NCI-H446 treated with DMSO at 0.1 percent for 48 hours (cell line): ENCODE results near the gene HYI.

ENCODE experiments used
- DNase-seq: peaks from one replicate; lab custom pipeline; 2025; lab: John Stamatoyannopoulos, UW

The HYI gene

GRCh38 chr1:43444151-43444828 is 9.4 kb downstream of the HYI start:
- DNase-seq = no peak

GRCh38 chr1:43443197-43443946 is 10.4 kb downstream of the HYI start:
- DNase-seq = no peak

GRCh38 chr1:43442756-43443155 is 11.0 kb downstream of the HYI start:
- no peak for DNase-seq

- DNase-seq = no peak
Measured at GRCh38 chr1:43441894-43442637, 11.7 kb downstream of the HYI start.

- no peak for DNase-seq
Measured at GRCh38 chr1:43441166-43441893, 12.4 kb downstream of the HYI start.

- DNase-seq = no peak
Measured at GRCh38 chr1:43440358-43440757, 13.4 kb downstream of the HYI start.

- DNase-seq = no peak
Measured at GRCh38 chr1:43439781-43440180, 13.9 kb downstream of the HYI start.

- no peak for DNase-seq
Measured at GRCh38 chr1:43438953-43439581, 14.7 kb downstream of the HYI start.

GRCh38 chr1:43438576-43438952 is 15.2 kb downstream of the HYI start:
- DNase-seq = no peak

GRCh38 chr1:43438006-43438405 is 15.7 kb downstream of the HYI start:
- DNase-seq = no peak

GRCh38 chr1:43437031-43437973 is 16.4 kb downstream of the HYI start:
- no peak for DNase-seq

GRCh38 chr1:43436371-43436770 is 17.4 kb downstream of the HYI start:
- DNase-seq = no peak

- no peak for DNase-seq
Measured at GRCh38 chr1:43435146-43436145, 18.3 kb downstream of the HYI start.

GRCh38 chr1:43434256-43434655 is 19.5 kb downstream of the HYI start:
- no peak for DNase-seq

- DNase-seq = no peak
Measured at GRCh38 chr1:43432907-43433306, 20.8 kb downstream of the HYI start.

GRCh38 chr1:43432171-43432860 is 21.4 kb downstream of the HYI start:
- no peak for DNase-seq

GRCh38 chr1:43431676-43432075 is 22.1 kb downstream of the HYI start:
- DNase-seq = no peak

GRCh38 chr1:43430831-43431230 is 22.9 kb downstream of the HYI start:
- DNase-seq = no peak

- DNase-seq = no peak
Measured at GRCh38 chr1:43427941-43428340, 25.8 kb downstream of the HYI start.
